Vagina (tissue), 2 donors: ENCODE results near the gene TPSG1. TPM values are rescaled to one million over a fixed set of nuclear protein-coding genes. Genes with fewer than 3 reads are reported as not detected.

Source experiments
- DNase-seq, 2 donors: peaks; one replicate each; pipeline ENCODE4 v3.0.0-alpha.2; 2017; ENCODE audit errors: extremely low spot score in 2 of 2
- H3K27ac ChIP-seq: fragments of 200-600 bp; sonication (generic); one replicate; pipeline ENCODE4 v1.5.1; 2019
- H3K27me3 ChIP-seq: fragments of 200-600 bp; sonication (generic); one replicate; pipeline ENCODE4 v1.5.1; 2019
- H3K36me3 ChIP-seq, 2 donors: fragments of 200-600 bp; sonication (generic); one replicate each; pipeline ENCODE4 v1.5.1; 2017 to 2019
- H3K4me1 ChIP-seq: fragments of 200-600 bp; sonication (generic); one replicate; pipeline ENCODE4 v1.5.1; 2019
- H3K4me3 ChIP-seq, 2 donors: fragments of 200-600 bp; sonication (generic); 1 replicate in 1 of 2; 2 replicates in 1 of 2; pipeline ENCODE4 v1.5.1; 2016 to 2019
- H3K9me3 ChIP-seq: fragments of 200-600 bp; sonication (generic); one replicate; pipeline ENCODE4 v1.5.1; 2019
- CTCF ChIP-seq, 3 experiments: fragments of 450-650 bp in 2 of 3; fragments of 200-600 bp in 1 of 3; sonication (generic) in 1 of 3; IDR thresholded peaks; one replicate each; pipeline ENCODE4 v1.5.1; 2017 to 2019; ENCODE audit warnings: antibody characterized with exemption in 3 of 3, mild to moderate bottlenecking in 2 of 3, moderate library complexity in 2 of 3
- POLR2A ChIP-seq, 2 donors: fragments of 450-650 bp; IDR thresholded peaks; one replicate each; pipeline ENCODE4 v1.6.1; 2017; ENCODE audit warnings: antibody characterized with exemption in 2 of 2, mild to moderate bottlenecking in 2 of 2, moderate library complexity in 2 of 2
- POLR2AphosphoS5 ChIP-seq, 2 donors: sonication (generic); formaldehyde crosslinking; IDR thresholded peaks; one replicate each; pipeline ENCODE4 v1.9.0; 2017; ENCODE audit warnings: antibody characterized with exemption in 2 of 2, mild to moderate bottlenecking in 2 of 2, low read depth in 1 of 2; ENCODE audit not compliant: insufficient read depth in 1 of 2
- intact Hi-C: fragments of 100-400 bp; cut with DNase I; formaldehyde crosslinking; loops from one replicate; pipeline ENCODE4 v1.15.1; 2023
- total RNA-seq: library from RNA; depleted of rRNA; stranded (reverse); fragments of >200 nt; gene quantifications from one replicate; pipeline ENCODE4 v1.2.3, GENCODE V29; 2016

TPSG1 gene
- total RNA-seq, 1 donor from 2014 or later, result not detected

GRCh38 chr16:1176280-1176897 is 48.7 kb downstream of the TPSG1 start:
- Histone ChIP-seq H3K27me3 (no peaks in the 10 kb centered on the region), H3K27ac (no peak overlapping the region), H3K4me3 (no peak overlapping the region), H3K9me3 (no peaks in the 10 kb centered on the region), H3K4me1 (peaks cover 6% of the 10 kb centered on the region), H3K36me3 (no peaks in the 10 kb centered on the region)
- DNase-seq, result no peak
- intact Hi-C loops, result no loop called here
- TF ChIP-seq POLR2AphosphoS5 (IDR thresholded peaks at IDR 0.05; ENCODE audit: insufficient read depth in 1 of 2, low read depth in 1 of 2), result no peak
- TF ChIP-seq POLR2A (IDR thresholded peaks at IDR 0.05), result no peak
- TF ChIP-seq CTCF (IDR thresholded peaks at IDR 0.05), result no peak

- Histone ChIP-seq H3K27ac (no peak overlapping the region), H3K27me3 (no peaks in the 10 kb centered on the region)
Observed at GRCh38 chr16:1175566-1176279, 49.3 kb downstream of the TPSG1 start.

GRCh38 chr16:1174477-1175357 is 50.4 kb downstream of the TPSG1 start:
- no peaks in the 10 kb centered on the region for H3K9me3 ChIP-seq
- peaks cover 9% of the 10 kb centered on the region for H3K4me1 ChIP-seq
- H3K4me3 ChIP-seq, result no peak overlapping the region
- no peaks in the 10 kb centered on the region for H3K27me3 ChIP-seq
- TF ChIP-seq POLR2A (IDR thresholded peaks at IDR 0.05), result no peak
- no peak for TF ChIP-seq POLR2AphosphoS5 (IDR thresholded peaks at IDR 0.05; ENCODE audit: insufficient read depth in 1 of 2, low read depth in 1 of 2)
- no peak for TF ChIP-seq CTCF (IDR thresholded peaks at IDR 0.05)
- DNase-seq, result no peak
- H3K27ac ChIP-seq, result no peak overlapping the region
- intact Hi-C loops, result no loop called here
- no peaks in the 10 kb centered on the region for H3K36me3 ChIP-seq

More at GRCh38 chr16:1175566-1176279, 49.3 kb downstream of the TPSG1 start:
- no peak for DNase-seq
- no peak for TF ChIP-seq POLR2AphosphoS5 (IDR thresholded peaks at IDR 0.05; ENCODE audit: insufficient read depth in 1 of 2, low read depth in 1 of 2)
- TF ChIP-seq POLR2A (IDR thresholded peaks at IDR 0.05), result no peak
- TF ChIP-seq CTCF (IDR thresholded peaks at IDR 0.05), result no peak
- H3K4me1 ChIP-seq, result peaks cover 11% of the 10 kb centered on the region
- no peaks in the 10 kb centered on the region for H3K9me3 ChIP-seq
- H3K4me3 ChIP-seq, result no peak overlapping the region
- intact Hi-C loops, result no loop called here
- H3K36me3 ChIP-seq, result no peaks in the 10 kb centered on the region

GRCh38 chr16:1173788-1174451 is 51.1 kb downstream of the TPSG1 start:
- TF ChIP-seq POLR2AphosphoS5 (IDR thresholded peaks at IDR 0.05; ENCODE audit: insufficient read depth in 1 of 2, low read depth in 1 of 2) (no peak), POLR2A (IDR thresholded peaks at IDR 0.05) (no peak), CTCF (IDR thresholded peaks at IDR 0.05) (no peak)
- Histone ChIP-seq H3K4me1 (peaks cover 9% of the 10 kb centered on the region), H3K9me3 (no peaks in the 10 kb centered on the region), H3K27ac (no peak overlapping the region), H3K36me3 (no peaks in the 10 kb centered on the region), H3K27me3 (no peaks in the 10 kb centered on the region), H3K4me3 (no peak overlapping the region)
- no peak for DNase-seq
- intact Hi-C loops, result no loop called here
